GM23338 (cell line): ENCODE data around the gene CDC16.

Experiments
- CREB1 ChIP-seq: fragments of 250-450 bp; sonication (Bioruptor Pico); IDR thresholded peaks from 2 replicates; pipeline ENCODE4 v1.5.0; 2020; ENCODE audit warnings: low read depth, mild to moderate bottlenecking, moderate library complexity
- ETS1 ChIP-seq: IDR thresholded peaks from 2 replicates; pipeline ENCODE4 v1.6.1; 2016; ENCODE audit warnings: antibody characterized with exemption
- EZH2 ChIP-seq: fragments of 200-600 bp; sonication (generic); IDR thresholded peaks from one replicate; pipeline ENCODE4 v1.8.0; 2017; ENCODE audit warnings: antibody characterized with exemption, mild to moderate bottlenecking, low read depth; ENCODE audit not compliant: unreplicated experiment
- EZH2phosphoT487 ChIP-seq: fragments of 200-600 bp; sonication (generic); IDR thresholded peaks from one replicate; pipeline ENCODE4 v1.8.1; 2018; ENCODE audit warnings: antibody characterized with exemption; ENCODE audit not compliant: unreplicated experiment
- POLR2AphosphoS5 ChIP-seq: IDR thresholded peaks from 2 replicates; pipeline ENCODE4 v1.6.1; 2016; ENCODE audit warnings: antibody characterized with exemption, low read depth
- REST ChIP-seq: IDR thresholded peaks from one replicate; pipeline ENCODE4 v1.6.1; 2018; ENCODE audit warnings: antibody characterized with exemption; ENCODE audit not compliant: unreplicated experiment
- ZNF114 ChIP-seq: fragments of 250-450 bp; sonication (Bioruptor Pico); IDR thresholded peaks from 2 replicates; pipeline ENCODE4 v1.5.0; 2020; ENCODE audit warnings: mild to moderate bottlenecking, moderate library complexity
- ZNF331 ChIP-seq: fragments of 250-450 bp; sonication (Bioruptor Pico); IDR thresholded peaks from 2 replicates; pipeline ENCODE4 v1.5.0; 2020; ENCODE audit warnings: low read depth, mild to moderate bottlenecking, moderate library complexity
- TF ChIP-seq, protein P1 (sequence below), 2 experiments: fragments of 200-600 bp in 1 of 2; sonication (generic) in 1 of 2; conservative IDR thresholded peaks; 2 replicates each; pipeline versions ENCODE4 v1.5.1 to v1.6.1; 2016 to 2017; ENCODE audit warnings: antibody characterized with exemption in 2 of 2, low read depth in 2 of 2, mild to moderate bottlenecking in 2 of 2, moderate library complexity in 1 of 2

GRCh38 chr13:114248011-114248410 is 13.3 kb downstream of the CDC16 start:
- TF ChIP-seq POLR2AphosphoS5 (no peak), CREB1 (no peak), ETS1 (no peak), REST (no peak), EZH2phosphoT487 (no peak), EZH2 (no peak), ZNF331 (CRISPR knock-in tag) (no peak), ZNF114 (CRISPR knock-in tag) (no peak)
- TF ChIP-seq, protein P1, sequence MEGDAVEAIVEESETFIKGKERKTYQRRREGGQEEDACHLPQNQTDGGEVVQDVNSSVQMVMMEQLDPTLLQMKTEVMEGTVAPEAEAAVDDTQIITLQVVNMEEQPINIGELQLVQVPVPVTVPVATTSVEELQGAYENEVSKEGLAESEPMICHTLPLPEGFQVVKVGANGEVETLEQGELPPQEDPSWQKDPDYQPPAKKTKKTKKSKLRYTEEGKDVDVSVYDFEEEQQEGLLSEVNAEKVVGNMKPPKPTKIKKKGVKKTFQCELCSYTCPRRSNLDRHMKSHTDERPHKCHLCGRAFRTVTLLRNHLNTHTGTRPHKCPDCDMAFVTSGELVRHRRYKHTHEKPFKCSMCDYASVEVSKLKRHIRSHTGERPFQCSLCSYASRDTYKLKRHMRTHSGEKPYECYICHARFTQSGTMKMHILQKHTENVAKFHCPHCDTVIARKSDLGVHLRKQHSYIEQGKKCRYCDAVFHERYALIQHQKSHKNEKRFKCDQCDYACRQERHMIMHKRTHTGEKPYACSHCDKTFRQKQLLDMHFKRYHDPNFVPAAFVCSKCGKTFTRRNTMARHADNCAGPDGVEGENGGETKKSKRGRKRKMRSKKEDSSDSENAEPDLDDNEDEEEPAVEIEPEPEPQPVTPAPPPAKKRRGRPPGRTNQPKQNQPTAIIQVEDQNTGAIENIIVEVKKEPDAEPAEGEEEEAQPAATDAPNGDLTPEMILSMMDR (conservative IDR thresholded peaks at IDR 0.05; ENCODE audit: low read depth in 2 of 2), result no peak
